NCI-H2029 (cell line): ENCODE results near the gene CLASP1.
"Not testable (repeated sequence)": the region's sequence is repeated elsewhere in the genome, so short reads cannot be mapped to it uniquely, and the experiment has no call there.

Source experiments
- DNase-seq: peaks from one replicate; lab custom pipeline; 2025; lab: John Stamatoyannopoulos, UW

The CLASP1 gene

DNA sequence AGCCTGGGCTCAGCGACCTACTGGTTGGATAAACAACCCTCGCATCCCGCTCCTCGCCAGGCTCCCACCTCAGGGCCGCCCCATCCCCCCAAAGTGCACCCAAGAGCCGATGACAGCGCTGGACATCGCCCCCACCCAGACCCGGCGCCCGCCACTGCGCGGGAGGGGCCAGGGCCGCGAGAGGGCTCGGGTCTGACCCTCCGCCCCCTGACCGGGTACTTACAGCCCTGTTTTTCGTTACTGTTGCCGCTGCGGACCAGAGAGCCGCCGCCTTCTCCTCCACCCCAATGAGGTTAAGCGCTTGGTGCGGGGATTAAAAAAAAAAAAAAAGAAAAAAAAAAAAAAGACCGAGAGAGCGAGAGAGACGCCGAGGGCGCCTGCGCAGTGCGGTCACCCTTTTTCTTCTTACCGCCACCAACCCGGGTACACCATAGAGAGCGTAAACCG, at the start of gene CLASP1:
Gene CLASP1 (minus strand): TSS at position 314 of the 447 bp plus-strand sequence. CDS start 43,567 bp downstream, outside the sequence.
- DNase-seq = peak; percentile 42

DNA sequence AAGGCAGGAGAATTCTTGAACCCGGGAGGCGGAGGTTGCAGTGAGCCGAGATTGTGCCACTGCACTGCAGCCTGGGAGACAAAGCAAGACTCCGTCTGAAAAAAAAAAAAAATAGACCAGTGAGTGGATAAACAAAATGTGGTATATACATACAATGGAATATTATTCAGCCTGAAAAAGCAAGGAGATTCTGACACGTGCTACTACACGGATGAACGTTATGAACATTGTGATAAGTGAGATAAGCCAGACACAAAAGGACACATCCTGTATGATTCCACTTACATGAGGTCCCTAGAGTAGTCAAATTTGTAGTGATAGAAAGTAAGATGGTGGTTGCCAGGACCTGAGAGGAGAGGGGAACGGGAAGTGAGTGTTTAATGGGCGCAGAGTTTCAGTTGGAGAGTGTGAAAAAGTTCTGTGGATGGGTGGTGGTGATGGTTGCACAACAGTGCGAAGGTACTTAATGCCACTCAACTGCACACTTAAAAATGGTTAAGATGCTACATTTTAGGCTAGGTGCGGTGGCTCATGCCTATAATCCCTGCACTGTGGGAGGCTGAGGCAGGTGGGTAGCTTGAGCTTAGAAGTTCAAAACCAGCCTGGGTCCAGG, 49.2 kb upstream of the CLASP1 start:
- DNase-seq = no peak

DNA sequence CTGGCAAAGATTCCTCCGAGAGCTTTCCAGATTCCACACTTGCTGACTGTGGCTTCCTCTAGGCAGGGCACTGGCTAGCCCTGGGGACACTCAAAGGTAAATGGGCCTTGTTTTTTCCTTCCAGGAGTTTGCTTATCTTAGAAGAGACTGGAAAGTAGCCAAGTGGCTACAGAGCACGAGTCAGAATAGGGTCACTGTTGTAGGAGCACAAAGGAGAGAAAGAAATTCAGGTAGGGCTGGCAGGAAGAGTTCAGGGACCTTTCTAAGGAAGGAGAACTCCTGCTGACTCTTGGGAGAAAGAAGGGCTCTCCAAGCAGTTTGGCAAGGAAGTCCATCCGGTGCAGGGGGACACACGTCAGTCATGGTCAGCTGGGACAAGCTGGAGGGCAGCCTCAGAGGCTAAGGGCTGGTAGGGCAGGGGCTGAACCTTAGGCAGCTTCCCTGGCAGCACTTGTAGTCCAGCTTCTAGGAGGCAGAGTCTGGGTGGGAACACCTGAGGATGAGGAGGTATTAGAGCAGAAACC, 47.9 kb upstream of the CLASP1 start:
- no peak for DNase-seq

DNA sequence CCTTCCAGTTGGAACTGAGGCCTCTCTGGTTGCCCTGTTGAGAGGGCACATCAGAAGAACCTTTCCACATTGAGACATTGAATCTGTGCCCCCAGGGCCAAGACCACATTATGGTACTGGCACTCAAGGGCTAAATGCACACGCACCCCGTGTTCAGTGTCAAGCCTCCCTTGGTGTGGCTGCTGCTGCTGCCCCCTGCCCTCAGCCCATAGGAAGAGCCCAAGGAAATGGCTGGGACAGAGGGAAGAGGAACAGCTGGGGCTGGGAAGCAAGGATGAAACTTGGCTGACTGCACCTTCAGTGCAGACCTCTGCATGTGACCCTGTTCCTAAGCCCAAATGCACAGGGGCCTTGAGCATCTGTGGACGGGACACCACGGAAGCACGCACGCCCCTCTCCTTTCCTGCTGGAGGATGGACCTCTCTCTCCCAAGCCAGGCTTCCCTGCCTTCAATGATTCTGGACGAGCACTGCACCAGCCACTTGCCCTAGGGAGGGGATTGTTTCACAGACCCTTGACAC, 47.2 kb upstream of the CLASP1 start:
- DNase-seq = no peak

DNA sequence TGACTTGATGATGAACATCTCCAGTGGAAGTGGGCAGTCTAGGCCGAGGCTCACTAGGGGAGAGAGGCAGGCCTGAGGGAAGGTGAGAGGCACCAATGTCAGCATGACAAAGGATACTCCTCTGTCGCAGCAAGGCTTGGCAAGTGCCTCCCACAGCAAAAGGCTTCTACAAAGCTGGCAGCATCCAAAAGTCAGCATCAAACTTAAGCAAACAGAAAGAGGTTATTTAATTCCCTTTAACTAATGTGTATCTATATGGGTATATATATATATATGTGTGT, 45.8 kb upstream of the CLASP1 start:
- DNase-seq = no peak

DNA sequence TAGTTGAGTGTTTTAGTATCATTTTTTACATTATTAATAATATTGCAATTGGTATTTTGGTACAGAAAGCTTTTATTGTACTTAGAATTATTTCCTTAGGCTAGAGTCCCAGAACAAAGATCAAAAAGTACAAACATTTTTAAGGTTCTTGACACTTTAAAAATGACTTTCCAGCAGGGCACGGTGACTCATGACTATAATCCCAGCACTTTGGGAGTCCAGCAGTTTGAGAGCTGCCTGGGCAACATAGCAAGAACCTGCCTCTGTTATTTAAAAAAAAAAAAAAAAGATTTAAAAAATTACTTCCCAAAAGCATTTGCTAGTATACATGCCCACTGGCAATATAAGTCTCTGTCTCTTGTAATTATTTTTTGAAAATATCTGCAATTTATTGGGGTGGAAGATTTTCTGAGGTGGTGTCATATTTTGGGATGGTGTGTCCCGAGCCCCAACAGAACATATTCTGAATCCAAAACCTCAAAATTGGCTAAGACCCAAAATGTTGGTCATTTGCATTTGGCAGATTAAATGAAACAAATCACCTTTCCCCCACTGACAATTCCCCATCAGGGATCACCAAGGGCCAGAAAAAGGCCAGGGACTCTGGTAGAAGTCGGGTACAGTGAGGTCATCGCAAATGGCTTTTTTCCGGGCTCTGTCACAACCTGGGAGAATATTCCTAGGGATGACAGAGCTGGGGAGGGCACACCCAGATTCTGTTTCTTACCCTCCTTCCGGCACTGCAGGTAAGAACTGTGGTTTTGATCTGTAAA, 45.3 kb upstream of the CLASP1 start:
- no peak for DNase-seq

DNA sequence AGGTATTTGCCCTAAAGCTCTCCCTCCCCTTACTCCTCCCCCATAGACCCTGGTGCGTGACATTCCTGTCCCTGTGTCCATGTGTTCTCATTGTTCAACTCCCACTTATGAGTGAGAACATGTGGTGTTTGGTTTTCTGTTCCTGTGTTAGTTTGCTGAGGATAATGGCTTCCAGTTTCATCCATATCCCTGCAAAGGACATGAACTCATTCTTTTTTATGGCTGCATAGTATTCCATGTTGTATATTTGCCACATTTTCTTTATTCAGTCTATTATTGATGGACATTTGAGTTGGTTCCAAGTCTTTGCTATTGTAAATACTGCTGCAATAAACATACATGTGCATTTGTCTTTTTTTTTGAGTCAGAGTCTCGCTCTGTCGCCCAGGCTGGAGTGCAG, 41.3 kb upstream of the CLASP1 start:
- DNase-seq = not testable (repeated sequence)

DNA sequence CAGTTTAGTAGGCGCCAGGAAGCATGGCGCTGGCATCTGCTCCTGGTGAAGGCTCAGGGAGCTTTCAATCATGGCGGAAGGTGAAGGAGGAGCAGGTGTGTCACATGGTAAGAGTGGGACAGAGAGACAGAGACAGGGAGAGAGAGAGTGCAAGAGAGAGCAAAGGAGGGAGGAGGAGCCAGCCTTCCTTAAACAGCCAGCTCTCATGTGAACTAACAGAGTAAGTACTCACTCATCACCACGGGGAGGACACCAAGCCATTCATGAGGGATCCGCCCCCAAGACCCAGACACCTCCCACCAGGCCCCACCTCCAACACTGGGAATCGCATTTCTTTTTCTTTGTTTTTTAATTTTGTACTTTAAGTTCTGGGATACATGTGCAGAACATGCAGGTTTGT, 40.8 kb upstream of the CLASP1 start:
- no peak for DNase-seq

DNA sequence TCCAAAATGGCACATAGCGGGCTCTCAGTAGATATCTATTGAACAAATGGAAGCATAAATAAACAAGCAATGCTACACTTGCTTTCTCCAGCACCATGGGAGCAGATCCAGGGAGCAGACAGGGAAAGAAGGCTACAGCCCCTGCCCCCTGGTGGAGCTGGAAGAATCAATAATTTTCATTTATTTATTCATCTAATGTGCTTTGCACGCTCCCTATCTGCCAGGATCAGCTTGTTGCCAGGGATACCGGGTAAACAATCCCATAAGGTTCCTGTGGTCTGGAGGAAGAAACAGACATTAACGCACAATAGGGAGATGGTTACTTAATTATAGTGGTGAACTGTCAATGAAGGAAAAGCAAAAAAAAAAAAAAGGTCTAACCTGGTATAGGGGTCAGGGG, 40.1 kb upstream of the CLASP1 start:
- DNase-seq = peak; percentile 47

DNA sequence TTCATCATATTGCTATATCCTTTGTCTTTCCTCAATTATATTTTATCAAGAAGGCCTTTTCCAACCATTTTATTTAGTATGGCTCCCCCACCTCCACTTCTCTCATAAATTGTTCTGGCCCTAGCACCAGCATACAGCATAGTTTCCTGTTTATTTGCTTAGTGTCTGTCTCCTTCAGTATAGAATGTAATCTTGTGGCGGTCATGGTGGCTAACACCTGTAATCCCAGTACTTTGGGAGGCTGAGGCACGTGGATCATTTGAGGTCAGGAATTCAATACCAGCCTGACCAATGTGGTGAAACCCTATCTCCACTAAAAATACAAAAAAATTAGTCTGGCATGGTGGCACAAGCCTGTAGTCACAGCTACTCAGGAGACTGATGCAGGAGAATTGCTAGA, 39.6 kb upstream of the CLASP1 start:
- no peak for DNase-seq

DNA sequence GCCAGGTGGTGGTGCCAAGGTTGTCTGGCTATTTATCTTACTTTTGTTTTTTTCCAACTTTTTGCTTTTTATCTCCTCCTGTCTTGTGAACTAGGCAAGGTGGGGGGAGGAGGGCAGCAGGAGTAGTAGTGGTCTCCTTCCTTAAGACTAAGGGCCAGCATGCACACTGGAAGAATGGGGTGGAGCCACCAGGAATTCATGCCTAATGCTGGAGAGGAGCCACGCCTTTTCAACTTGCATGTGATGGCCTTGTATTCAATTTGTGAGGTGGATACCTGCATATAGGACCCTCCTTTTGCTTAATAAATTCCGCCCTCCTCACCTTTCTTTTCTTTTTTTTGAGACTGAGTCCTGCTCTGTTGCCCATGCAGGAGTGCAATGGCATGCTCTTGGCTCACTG, 37.6 kb upstream of the CLASP1 start:
- DNase-seq = no peak

DNA sequence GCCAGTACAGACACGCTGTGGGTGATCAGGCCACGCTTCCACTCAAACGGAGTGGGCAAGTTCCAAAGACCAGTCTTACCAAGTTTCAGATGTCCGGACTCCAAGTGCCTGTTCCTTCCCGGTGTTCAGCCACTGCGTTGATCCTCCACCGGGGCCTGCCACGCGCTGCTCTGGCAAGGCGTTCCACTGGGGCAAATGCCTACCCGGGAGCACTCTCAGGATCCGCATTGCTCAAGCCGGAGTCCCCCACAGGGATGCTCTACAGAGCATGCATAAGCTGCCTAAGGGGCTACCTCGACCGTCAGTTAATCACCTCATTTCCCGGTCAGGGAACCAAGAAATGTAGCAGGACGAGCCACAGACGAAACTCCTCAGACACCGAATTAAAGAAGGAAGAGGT, 37.0 kb upstream of the CLASP1 start:
- DNase-seq = no peak

DNA sequence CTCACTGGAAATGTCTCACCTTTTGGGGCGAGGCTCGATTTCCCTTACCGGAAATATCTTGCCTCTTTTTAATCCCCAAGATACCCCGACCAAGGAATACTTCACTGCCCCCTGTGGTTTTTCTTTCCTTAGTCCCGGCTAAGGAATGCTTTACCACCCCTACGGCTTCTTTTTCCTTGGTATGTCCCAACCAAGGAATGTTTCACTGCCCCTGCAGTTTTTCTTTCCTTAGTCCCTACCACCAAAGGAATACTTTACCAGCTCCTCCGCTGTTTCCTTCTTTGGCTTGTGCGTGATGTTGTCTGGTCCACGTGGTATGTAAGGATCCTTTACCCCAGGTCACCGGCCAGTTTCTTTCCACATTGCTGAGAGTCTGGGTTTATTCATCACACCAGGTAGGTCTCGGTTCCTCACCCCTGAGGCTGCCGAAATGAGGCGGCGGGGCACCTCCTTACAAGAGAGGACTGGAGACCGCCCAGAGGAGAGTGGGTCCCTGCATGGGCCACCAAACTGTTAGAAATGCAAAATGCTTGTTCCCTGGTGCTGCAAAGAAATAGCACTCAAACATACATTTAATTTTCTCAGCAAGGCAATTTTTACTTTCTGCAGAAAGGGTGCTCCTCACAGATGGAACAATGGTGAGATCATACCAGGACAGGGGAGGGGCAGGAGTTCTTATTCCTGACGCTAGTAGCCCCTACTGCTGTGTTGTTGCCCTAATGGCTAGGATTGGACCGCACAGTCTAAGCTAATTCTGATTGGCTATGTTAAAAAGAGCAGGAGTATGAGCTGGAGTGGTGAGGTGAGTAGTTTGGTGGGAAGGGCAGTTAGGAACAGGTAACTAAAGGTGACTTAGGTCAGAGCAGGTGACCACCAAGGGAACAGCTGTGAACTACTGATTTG, 33.4 kb upstream of the CLASP1 start:
- DNase-seq = no peak

DNA sequence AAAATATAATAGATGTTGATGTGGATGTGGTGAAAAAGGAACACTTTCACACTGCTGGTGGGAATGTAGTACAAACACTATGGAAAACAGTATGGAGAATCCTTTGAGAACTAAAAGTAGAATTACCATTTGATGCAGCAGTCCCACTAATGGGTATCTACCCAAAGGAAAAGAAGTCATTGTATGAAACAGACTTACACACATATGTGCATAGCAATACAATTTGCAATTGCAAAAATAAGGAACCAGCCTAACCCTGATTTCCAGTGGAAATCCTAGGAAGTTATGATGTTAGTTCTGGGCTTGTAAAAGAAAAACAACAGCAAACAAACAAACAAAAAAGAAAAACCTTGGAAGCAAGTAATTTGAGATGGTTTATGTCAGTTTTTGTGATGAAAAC, 28.6 kb upstream of the CLASP1 start:
- no peak for DNase-seq

DNA sequence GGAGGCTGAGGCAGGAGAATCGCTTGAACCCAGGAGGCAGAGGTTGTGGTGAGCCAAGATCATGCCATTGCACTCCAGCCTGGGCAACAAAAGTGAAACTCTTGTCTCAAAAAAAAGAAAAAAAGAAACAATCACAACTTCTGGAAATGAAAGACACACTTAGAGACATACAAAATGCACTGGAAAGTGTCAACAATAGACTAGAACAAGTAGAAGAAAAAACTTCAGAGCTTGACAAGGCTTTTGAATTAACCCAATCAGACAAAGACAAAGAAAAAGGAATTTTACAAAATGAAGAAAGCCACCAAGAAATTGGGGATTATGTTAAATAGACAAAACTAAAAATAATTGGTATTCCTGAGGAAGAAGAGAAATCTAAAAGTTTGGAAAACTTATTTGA, 22.4 kb upstream of the CLASP1 start:
- DNase-seq = not testable (repeated sequence)

DNA sequence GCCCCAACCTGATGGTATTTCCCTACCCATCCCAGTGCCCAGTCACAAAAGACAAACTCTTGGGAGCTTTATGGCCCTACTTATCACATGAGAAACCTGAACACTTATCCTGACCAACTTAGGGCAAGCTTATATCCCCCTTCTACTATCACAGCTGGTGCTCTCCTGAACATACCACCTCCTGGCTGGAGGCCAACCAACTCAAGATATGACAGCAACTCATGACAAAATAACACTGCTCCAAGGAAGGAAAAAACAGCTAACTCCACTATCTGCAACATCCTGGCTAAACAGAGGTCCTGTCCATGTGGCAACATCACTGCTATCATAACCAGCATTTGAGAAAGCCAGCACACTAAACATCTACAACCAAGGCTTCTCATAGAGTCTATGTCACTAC, 20.9 kb upstream of the CLASP1 start:
- no peak for DNase-seq

DNA sequence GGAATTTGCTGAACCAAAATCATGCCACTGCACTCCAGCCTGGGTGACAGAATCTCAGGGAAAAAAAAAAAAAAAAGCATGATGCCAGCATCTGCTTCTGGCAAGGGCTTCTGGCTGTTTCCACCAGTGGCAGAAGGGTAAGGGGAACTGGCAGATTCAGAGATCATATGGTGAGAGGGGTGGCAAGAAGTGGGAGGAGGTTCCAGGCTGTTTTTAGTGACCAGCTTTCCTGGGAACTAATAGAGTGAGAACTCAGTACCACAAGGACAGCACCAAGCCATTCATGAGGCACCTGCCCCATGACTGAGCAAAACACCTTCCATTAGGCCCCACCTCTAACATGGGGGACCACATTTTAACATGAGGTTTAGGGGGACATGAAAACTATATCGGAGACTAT, 18.4 kb upstream of the CLASP1 start:
- DNase-seq = no peak

DNA sequence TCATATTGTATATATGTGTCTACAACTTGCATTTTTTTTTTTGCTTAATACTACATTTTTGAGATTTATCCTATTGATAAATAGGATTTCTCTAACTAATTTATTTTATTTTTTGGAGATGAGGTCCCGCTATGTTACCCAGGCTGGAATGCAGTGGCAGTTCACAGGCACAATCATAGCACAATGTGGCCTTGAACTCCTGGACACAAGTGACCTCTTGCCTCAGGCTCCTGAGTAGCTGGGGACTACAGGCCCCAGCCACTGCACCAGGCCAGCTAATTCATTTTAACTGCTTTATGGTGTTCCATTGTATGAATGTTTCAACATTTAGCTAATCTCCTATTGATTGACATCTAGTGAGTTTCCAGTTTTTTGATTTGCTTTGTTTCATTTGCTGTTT, 16.8 kb upstream of the CLASP1 start:
- DNase-seq = no peak

DNA sequence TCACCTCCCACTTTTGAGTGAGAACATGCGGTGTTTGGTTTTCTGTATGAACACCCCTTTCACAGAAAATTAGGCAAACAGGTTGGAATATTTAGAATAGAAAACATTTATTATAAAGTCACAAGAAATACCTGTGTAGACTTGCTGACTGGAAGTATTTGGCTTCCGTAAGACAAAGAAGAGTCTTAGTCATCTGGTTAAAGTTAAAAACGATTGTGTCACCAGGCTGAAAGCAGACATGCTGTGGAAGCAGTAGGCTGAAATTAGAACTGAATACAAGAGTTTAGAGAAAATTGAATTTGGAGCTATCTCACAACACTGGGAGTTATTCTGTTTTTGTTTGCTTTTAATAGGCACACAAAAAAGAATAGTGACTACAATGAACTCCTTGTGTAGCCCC, 16.2 kb upstream of the CLASP1 start:
- no peak for DNase-seq

DNA sequence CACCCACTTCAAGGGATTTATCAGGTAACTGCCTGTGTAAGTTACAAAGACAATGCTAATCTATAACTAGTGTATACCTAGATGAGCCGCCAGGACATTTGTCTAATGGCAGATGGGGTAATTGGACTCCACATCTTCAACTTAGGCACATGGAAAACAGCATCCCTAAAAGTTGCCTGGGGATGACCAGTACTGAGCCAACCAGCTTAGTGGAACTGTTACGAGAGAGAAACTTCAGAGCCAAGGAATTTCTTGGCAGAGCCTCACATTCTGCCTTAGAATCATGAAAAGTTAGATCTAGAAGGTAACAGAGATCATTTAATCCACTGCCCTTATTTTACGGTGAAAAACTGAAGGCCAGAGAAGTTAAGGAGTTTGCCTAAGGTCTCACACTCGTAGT, 15.5 kb upstream of the CLASP1 start:
- no peak for DNase-seq

DNA sequence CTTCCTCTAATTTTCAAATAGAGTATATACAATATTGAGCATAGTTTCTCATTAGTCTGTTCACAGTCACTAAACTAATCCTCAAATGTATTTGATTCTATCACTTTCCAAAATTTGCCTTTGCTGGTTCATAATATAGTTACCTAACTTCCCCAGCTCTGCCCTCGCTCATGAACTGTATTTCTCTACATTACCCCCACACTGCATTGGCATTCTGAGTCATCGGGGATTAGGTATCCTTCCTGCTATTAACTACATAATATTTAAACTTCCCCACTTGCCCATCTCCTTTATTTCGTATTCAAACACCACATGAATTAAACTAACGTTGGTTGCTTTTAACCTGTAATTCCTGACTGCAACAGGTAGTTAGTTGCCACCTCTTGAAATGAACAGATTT, 14.8 kb upstream of the CLASP1 start:
- DNase-seq = no peak

DNA sequence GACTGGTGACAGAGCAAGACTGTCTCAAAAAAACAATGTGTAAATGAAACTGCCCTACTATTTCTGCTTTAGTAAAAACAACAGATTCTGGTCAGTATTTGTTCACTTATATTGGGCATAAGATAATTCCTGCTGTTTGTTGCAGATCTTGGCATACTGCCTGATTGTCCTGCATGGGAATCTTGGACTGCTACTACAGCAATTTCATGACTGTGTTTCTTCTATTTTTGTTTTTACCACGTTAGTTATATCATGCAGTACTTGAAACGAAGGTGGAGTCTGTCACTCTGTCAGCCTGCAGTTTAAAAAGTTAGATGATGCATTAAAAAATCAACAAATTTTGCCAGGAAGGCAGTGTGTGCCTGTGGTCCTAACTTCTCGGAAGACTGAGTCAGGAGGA, 14.2 kb upstream of the CLASP1 start:
- no peak for DNase-seq

DNA sequence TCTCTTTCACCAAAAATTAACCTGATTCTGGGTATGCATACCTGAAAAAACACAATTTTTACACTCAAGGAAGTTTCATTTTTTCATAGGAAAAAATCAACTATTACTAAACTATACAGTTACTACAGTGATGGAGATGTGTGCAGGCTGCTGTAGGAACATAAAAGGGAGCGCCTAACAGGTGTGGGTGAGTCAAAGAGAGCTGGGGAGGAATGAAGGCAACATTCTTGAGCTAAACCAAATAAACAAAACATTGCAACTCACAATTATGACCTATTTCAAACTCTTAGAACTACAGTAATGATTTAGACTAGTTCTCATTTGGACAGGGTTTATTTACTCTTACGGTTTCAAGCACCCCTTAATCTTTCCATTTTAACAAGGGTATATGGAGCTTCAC, 13.4 kb upstream of the CLASP1 start:
- no peak for DNase-seq
